Kidney (tissue), 14 donors: Measurements from ENCODE around the gene TNIP1. TPM values are rescaled to one million over a fixed set of nuclear protein-coding genes. Genes with fewer than 3 reads are reported as not detected.

Experiments
- DNase-seq, 5 donors: peaks; one replicate each; pipeline ENCODE4 v3.0.0-alpha.2; 2013 to 2020
- FAIRE-seq: peaks from 2 replicates; lab custom pipeline; 2012; peaks lifted over from hg19 to GRCh38; lab: Jason Lieb, UNC
- H3K27ac ChIP-seq, 2 donors: one replicate each; pipeline ENCODE4 v1.7.0; 2013; ENCODE audit warnings: low read depth in 2 of 2, low read length in 2 of 2, inconsistent platforms in 1 of 2
- H3K27me3 ChIP-seq: one replicate; pipeline ENCODE4 v1.7.1; 2013; ENCODE audit warnings: low read length, inconsistent platforms; ENCODE audit not compliant: control insufficient read depth, insufficient read depth
- H3K36me3 ChIP-seq, 3 donors: one replicate each; pipeline versions ENCODE4 v1.7.0 to v1.7.1; 2013; ENCODE audit warnings: low read length in 3 of 3, control low read depth in 1 of 3, inconsistent platforms in 1 of 3; ENCODE audit not compliant: insufficient read depth in 3 of 3, control insufficient read depth in 2 of 3
- H3K4me1 ChIP-seq, 3 donors: one replicate each; pipeline versions ENCODE4 v1.7.0 to v1.7.1; 2013; ENCODE audit warnings: low read length in 3 of 3, inconsistent platforms in 1 of 3, low read depth in 1 of 3; ENCODE audit not compliant: control insufficient read depth in 2 of 3, insufficient read depth in 2 of 3
- H3K4me3 ChIP-seq, 3 donors: one replicate each; pipeline versions ENCODE4 v1.7.0 to v1.8.1; 2013; ENCODE audit warnings: low read length in 3 of 3, control low read depth in 1 of 3, inconsistent platforms in 1 of 3
- H3K9ac ChIP-seq, 3 donors: one replicate each; pipeline versions ENCODE4 v1.7.0 to v1.7.1; 2013; ENCODE audit warnings: low read length in 3 of 3, control low read depth in 1 of 3, inconsistent platforms in 1 of 3
- H3K9me3 ChIP-seq, 3 donors: one replicate each; pipeline versions ENCODE4 v1.7.0 to v1.7.1; 2013; ENCODE audit warnings: low read length in 3 of 3, control low read depth in 1 of 3, inconsistent platforms in 1 of 3; ENCODE audit not compliant: control insufficient read depth in 2 of 3, insufficient read depth in 1 of 3
- intact Hi-C: fragments of 100-400 bp; cut with DNase I; formaldehyde crosslinking; loops from one replicate; pipeline ENCODE4 v1.11.1; 2022
- polyA plus RNA-seq: library from polyadenylated mRNA; stranded (reverse); fragments of 350-450 nt; fragmentation: Illumina TruSeq; extraction: RNeasy Lipid Tissue Mini Kit (QIAGEN cat#74804); gene quantifications from one replicate; pipeline ENCODE4 v1.2.3, GENCODE V29; 2014; ENCODE audit warnings: low read depth, low replicate concordance; ENCODE audit not compliant: insufficient read depth
- total RNA-seq: library from RNA; stranded (reverse); fragmentation: NEBNext Ultra II Directional; extraction: Animal tissue kit (Norgen Biotek cat#: 25700); gene quantifications from one replicate; pipeline ENCODE4 v1.2.1, GENCODE V29; 2021
- TF ChIP-seq, protein P1 (sequence below): IDR thresholded peaks from 3 replicates; pipeline ENCODE4 v1.5.1; 2012; ENCODE audit warnings: mild to moderate bottlenecking, moderate library complexity, borderline replicate concordance; ENCODE audit not compliant: insufficient read depth; ENCODE audit errors: extremely low read depth
- donor health status: control.
- donor health status: control.
- donor health status: control.
- donor health status: control.
- donor health status: control.
- donor health status: DM: yes; HTN: yes; CAD: no.
- donor health status: Normal renal cell carcinoma (clear cell type).

The TNIP1 gene
- total and polyA plus RNA-seq, 2 donors from 2014 or later: 109 to 132 TPM

- Histone ChIP-seq H3K9ac (no peak overlapping the region), H3K27ac (no peak overlapping the region), H3K4me3 (no peak overlapping the region), H3K36me3 (peaks cover 4 to 66% (median 38%) of the 10 kb centered on the region in 3 donors), H3K4me1 (peaks cover 0 to 11% (median 9%) of the 10 kb centered on the region in 3 donors), H3K27me3 (no peaks in the 10 kb centered on the region), H3K9me3 (no peaks in the 10 kb centered on the region)
- no peak for FAIRE-seq
- TF ChIP-seq, protein P1, sequence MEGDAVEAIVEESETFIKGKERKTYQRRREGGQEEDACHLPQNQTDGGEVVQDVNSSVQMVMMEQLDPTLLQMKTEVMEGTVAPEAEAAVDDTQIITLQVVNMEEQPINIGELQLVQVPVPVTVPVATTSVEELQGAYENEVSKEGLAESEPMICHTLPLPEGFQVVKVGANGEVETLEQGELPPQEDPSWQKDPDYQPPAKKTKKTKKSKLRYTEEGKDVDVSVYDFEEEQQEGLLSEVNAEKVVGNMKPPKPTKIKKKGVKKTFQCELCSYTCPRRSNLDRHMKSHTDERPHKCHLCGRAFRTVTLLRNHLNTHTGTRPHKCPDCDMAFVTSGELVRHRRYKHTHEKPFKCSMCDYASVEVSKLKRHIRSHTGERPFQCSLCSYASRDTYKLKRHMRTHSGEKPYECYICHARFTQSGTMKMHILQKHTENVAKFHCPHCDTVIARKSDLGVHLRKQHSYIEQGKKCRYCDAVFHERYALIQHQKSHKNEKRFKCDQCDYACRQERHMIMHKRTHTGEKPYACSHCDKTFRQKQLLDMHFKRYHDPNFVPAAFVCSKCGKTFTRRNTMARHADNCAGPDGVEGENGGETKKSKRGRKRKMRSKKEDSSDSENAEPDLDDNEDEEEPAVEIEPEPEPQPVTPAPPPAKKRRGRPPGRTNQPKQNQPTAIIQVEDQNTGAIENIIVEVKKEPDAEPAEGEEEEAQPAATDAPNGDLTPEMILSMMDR: no peak
- intact Hi-C loops: loop anchor here (5.0 kb wide), 1 partner anchor 63 kb away; no protein-coding TSS in a partner anchor
- DNase-seq: no peak
Observed at GRCh38 chr5:151053796-151054462, 26.9 kb downstream of the TNIP1 start.

GRCh38 chr5:151052836-151053235 lies 28.0 kb downstream of the TNIP1 start:
- H3K4me3 ChIP-seq: no peak overlapping the region
- peaks cover 4 to 65% (median 37%) of the 10 kb centered on the region in 3 donors for H3K36me3 ChIP-seq
- DNase-seq: peak in 1 of 5 donors; percentile 29
- TF ChIP-seq, protein P1: no peak
- H3K9me3 ChIP-seq: no peaks in the 10 kb centered on the region
- H3K9ac ChIP-seq: no peak overlapping the region
- H3K27ac ChIP-seq: no peak overlapping the region
- H3K27me3 ChIP-seq: no peaks in the 10 kb centered on the region
- peaks cover 0 to 13% (median 13%) of the 10 kb centered on the region in 3 donors for H3K4me1 ChIP-seq
- intact Hi-C loops: loop anchor here (5.0 kb wide), 1 partner anchor 64 kb away; no protein-coding TSS in a partner anchor
- FAIRE-seq: no peak

DNA sequence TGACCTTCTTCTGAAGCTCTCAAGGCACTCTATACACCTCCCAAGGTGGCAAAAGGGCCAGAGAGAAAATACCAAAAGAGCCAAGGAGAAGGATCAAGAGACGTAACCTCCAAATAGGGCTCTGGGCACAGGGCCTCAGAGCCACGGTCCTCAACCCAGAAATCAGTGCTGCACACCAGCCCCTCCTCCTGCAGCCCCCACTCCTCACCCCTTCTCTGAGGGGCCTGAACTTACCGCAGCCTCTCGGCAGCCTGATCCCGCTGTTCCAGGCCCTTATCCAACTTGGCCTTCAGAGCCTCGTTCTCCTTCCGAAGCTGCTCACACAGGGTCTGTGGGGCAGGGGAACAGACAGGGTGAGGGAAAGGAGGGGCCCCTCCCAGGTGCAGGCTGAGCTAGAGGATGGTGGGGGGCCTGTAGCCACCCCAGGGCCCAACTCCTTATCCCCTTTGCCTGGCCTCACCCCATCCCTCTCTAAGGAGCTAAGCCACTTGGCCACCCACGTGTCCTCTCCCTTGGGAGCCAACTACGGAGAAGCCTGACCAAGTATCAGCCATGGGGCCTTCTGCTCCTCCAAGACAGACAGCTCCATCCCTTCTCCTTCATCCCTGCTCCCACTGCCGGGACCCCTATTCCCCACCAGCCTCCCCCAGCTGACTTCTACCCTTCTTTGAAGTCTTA lies 28.8 kb downstream of the TNIP1 start:
- Histone ChIP-seq H3K36me3 (peaks cover 6 to 69% (median 39%) of the 10 kb centered on the region in 3 donors), H3K27ac (peak overlapping the region in 1 of 2 donors; percentile 8), H3K4me1 (peaks cover 0 to 14% (median 13%) of the 10 kb centered on the region in 3 donors), H3K4me3 (no peak overlapping the region), H3K27me3 (no peaks in the 10 kb centered on the region), H3K9me3 (no peaks in the 10 kb centered on the region), H3K9ac (peak overlapping the region in 1 of 3 donors; percentile 14)
- no peak for FAIRE-seq
- intact Hi-C loops: loop anchor here (5.0 kb wide), 1 partner anchor 65 kb away; no protein-coding TSS in a partner anchor
- peak in 1 of 5 donors; percentile 56 for DNase-seq
- TF ChIP-seq, protein P1: no peak
